Fibroblast of lung (primary cell): ENCODE results near the gene CCDC112. TPM values are rescaled to one million over a fixed set of nuclear protein-coding genes. Genes with fewer than 3 reads are reported as not detected.

ENCODE experiments used
- DNase-seq, 2 donors: peaks; one replicate each; pipeline versions ENCODE4 v3.0.0 to v3.0.0-alpha.2; 2010; ENCODE audit warnings: low read depth in 2 of 2
- H2AFZ ChIP-seq: 2 replicates; pipeline ENCODE4 v1.5.1; 2012; ENCODE audit warnings: low read length, control low read depth, inconsistent platforms
- H3K27ac ChIP-seq: 2 replicates; pipeline ENCODE4 v1.5.1; 2011; ENCODE audit warnings: low read length, control low read depth; ENCODE audit not compliant: insufficient read depth
- H3K27me3 ChIP-seq: 2 replicates; pipeline ENCODE4 v1.5.1; 2011; ENCODE audit warnings: mild to moderate bottlenecking, low read length; ENCODE audit not compliant: control insufficient read depth, insufficient read depth
- H3K36me3 ChIP-seq: 2 replicates; pipeline ENCODE4 v1.5.1; 2011; ENCODE audit warnings: low read length; ENCODE audit not compliant: control insufficient read depth, insufficient read depth
- H3K4me1 ChIP-seq: 2 replicates; pipeline ENCODE4 v1.5.1; 2011; ENCODE audit warnings: low read length; ENCODE audit not compliant: control insufficient read depth, insufficient read depth; ENCODE audit errors: extremely low read depth
- H3K4me2 ChIP-seq: 2 replicates; pipeline ENCODE4 v1.5.1; 2011; ENCODE audit warnings: low read length, control low read depth; ENCODE audit not compliant: insufficient read depth; ENCODE audit errors: extremely low read depth
- H3K4me3 ChIP-seq, 4 experiments: fragments of 200-600 bp in 1 of 4; sonication (generic) in 1 of 4; replicated peaks in 1 of 4; 2 replicates each; pipeline ENCODE4 v1.5.1; 2011 to 2016; ENCODE audit warnings: low read length in 4 of 4, low read depth in 3 of 4, mild to moderate bottlenecking in 3 of 4, control low read depth in 2 of 4, inconsistent platforms in 1 of 4, mixed read lengths in 1 of 4; ENCODE audit not compliant: insufficient read depth in 1 of 4; ENCODE audit errors: control extremely low read depth in 1 of 4
- H3K79me2 ChIP-seq: 2 replicates; pipeline ENCODE4 v1.5.1; 2012; ENCODE audit warnings: mild to moderate bottlenecking, low read length, inconsistent platforms; ENCODE audit not compliant: control insufficient read depth, insufficient read depth
- H3K9ac ChIP-seq: 2 replicates; pipeline ENCODE4 v1.5.1; 2011; ENCODE audit warnings: mild to moderate bottlenecking, low read length, control low read depth; ENCODE audit not compliant: insufficient read depth
- H3K9me3 ChIP-seq: 2 replicates; pipeline ENCODE4 v1.5.1; 2012; ENCODE audit warnings: low read depth, low read length; ENCODE audit not compliant: control insufficient read depth, insufficient read depth
- H4K20me1 ChIP-seq: 2 replicates; pipeline ENCODE4 v1.5.1; 2011; ENCODE audit warnings: low read length; ENCODE audit not compliant: control insufficient read depth, insufficient read depth; ENCODE audit errors: extremely low read depth
- CTCF ChIP-seq, 2 donors: IDR thresholded peaks in 1 of 2; conservative IDR thresholded peaks in 1 of 2; 1 replicate in 1 of 2; 2 replicates in 1 of 2; pipeline ENCODE4 v1.5.1; 2011 to 2012; ENCODE audit warnings: low read length in 2 of 2, control low read depth in 1 of 2, inconsistent platforms in 1 of 2, low read depth in 1 of 2, mild to moderate bottlenecking in 1 of 2
- EZH2 ChIP-seq: IDR thresholded peaks from 2 replicates; pipeline ENCODE4 v1.5.1; 2012; ENCODE audit warnings: low read length, control low read depth, mild to moderate bottlenecking; ENCODE audit errors: missing control alignments
- polyA plus RNA-seq, 2 donors: library from polyadenylated mRNA; depleted of rRNA in 1 of 2; stranded (reverse) in 1 of 2; unstranded in 1 of 2; fragments of >200 nt; gene quantifications; 2 replicates each; pipeline ENCODE4 v1.2.1, GENCODE V29; 2011 to 2012; ENCODE audit warnings: missing spikeins in 1 of 2
- total RNA-seq: library from RNA; depleted of rRNA; stranded (reverse); fragments of >200 nt; gene quantifications from 2 replicates; pipeline ENCODE4 v1.2.1, GENCODE V29; 2014

The CCDC112 gene
- total and polyA plus RNA-seq, 2 donors (not counting 1 experiment from before 2014, with no cell fraction given): 5.7 to 13.7 TPM

GRCh38 chr5:115342590-115343377, 46.3 kb upstream of the CCDC112 start:
- Histone ChIP-seq H3K27ac (no peak overlapping the region), H3K36me3 (no peaks in the 10 kb centered on the region), H3K4me2 (no peak overlapping the region), H3K4me1 (peaks cover 3% of the 10 kb centered on the region), H3K9me3 (no peaks in the 10 kb centered on the region), H2AFZ (no peak overlapping the region), H4K20me1 (no peaks in the 10 kb centered on the region), H3K4me3 (no peak overlapping the region), H3K27me3 (no peaks in the 10 kb centered on the region), H3K9ac (no peak overlapping the region), H3K79me2 (no peaks in the 10 kb centered on the region)
- no peak for TF ChIP-seq CTCF (conservative IDR thresholded peaks at IDR 0.05 in 1 of 2, IDR thresholded peaks at IDR 0.05 in 1 of 2; ENCODE audit: low read depth in 1 of 2, low read length in 2 of 2)
- no peak for TF ChIP-seq EZH2
- DNase-seq: no peak

GRCh38 chr5:115341745-115342144, 45.3 kb upstream of the CCDC112 start:
- H4K20me1 ChIP-seq: no peaks in the 10 kb centered on the region
- no peak overlapping the region for H3K4me3 ChIP-seq
- H3K79me2 ChIP-seq: no peaks in the 10 kb centered on the region
- no peak overlapping the region for H3K9ac ChIP-seq
- no peak for TF ChIP-seq CTCF (conservative IDR thresholded peaks at IDR 0.05 in 1 of 2, IDR thresholded peaks at IDR 0.05 in 1 of 2; ENCODE audit: low read depth in 1 of 2, low read length in 2 of 2)
- no peak for TF ChIP-seq EZH2
- DNase-seq: no peak
- no peaks in the 10 kb centered on the region for H3K36me3 ChIP-seq
- no peak overlapping the region for H3K27ac ChIP-seq
- no peaks in the 10 kb centered on the region for H3K27me3 ChIP-seq
- no peak overlapping the region for H2AFZ ChIP-seq
- H3K4me1 ChIP-seq: peaks cover 3% of the 10 kb centered on the region
- H3K4me2 ChIP-seq: no peak overlapping the region
- no peaks in the 10 kb centered on the region for H3K9me3 ChIP-seq

GRCh38 chr5:115338851-115339250, 42.4 kb upstream of the CCDC112 start:
- H3K9me3 ChIP-seq: no peaks in the 10 kb centered on the region
- H3K9ac ChIP-seq: no peak overlapping the region
- H3K79me2 ChIP-seq: no peaks in the 10 kb centered on the region
- H3K4me1 ChIP-seq: peaks cover 3% of the 10 kb centered on the region
- H4K20me1 ChIP-seq: no peaks in the 10 kb centered on the region
- H3K27ac ChIP-seq: no peak overlapping the region
- no peak for DNase-seq
- no peak for TF ChIP-seq CTCF (conservative IDR thresholded peaks at IDR 0.05 in 1 of 2, IDR thresholded peaks at IDR 0.05 in 1 of 2; ENCODE audit: low read depth in 1 of 2, low read length in 2 of 2)
- no peak for TF ChIP-seq EZH2
- no peak overlapping the region for H2AFZ ChIP-seq
- H3K27me3 ChIP-seq: no peaks in the 10 kb centered on the region
- H3K4me2 ChIP-seq: no peak overlapping the region
- no peaks in the 10 kb centered on the region for H3K36me3 ChIP-seq
- no peak overlapping the region for H3K4me3 ChIP-seq
